Neural progenitor cell (in vitro differentiated cells): Measurements from ENCODE around the gene CUL5. TPM values are rescaled to one million over a fixed set of nuclear protein-coding genes. Genes with fewer than 3 reads are reported as not detected.

ENCODE experiments used
- DNase-seq: peaks from one replicate; pipeline ENCODE4 v3.0.0-alpha.2; 2016; ENCODE audit warnings: low spot score
- H2AFZ ChIP-seq: fragments of 200-600 bp; sonication (generic); replicated peaks from 2 replicates; pipeline ENCODE4 v1.6.1; 2016; ENCODE audit warnings: antibody characterized with exemption
- H3F3A ChIP-seq: fragments of 200-600 bp; sonication (generic); 2 replicates; pipeline ENCODE4 v1.6.1; 2016; ENCODE audit warnings: antibody characterized with exemption, low read depth
- H3K27ac ChIP-seq: fragments of 200-600 bp; sonication (generic); 2 replicates; pipeline ENCODE4 v1.5.1; 2016; ENCODE audit warnings: mild to moderate bottlenecking
- H3K27me3 ChIP-seq: fragments of 200-600 bp; sonication (generic); 2 replicates; pipeline ENCODE4 v1.6.1; 2016; ENCODE audit warnings: mild to moderate bottlenecking, moderate library complexity
- H3K36me3 ChIP-seq: fragments of 200-600 bp; sonication (generic); 2 replicates; pipeline ENCODE4 v1.5.1; 2016
- H3K4me1 ChIP-seq: fragments of 200-600 bp; sonication (generic); 2 replicates; pipeline ENCODE4 v1.6.1; 2016; ENCODE audit warnings: mixed run types
- H3K4me2 ChIP-seq: fragments of 200-600 bp; sonication (generic); 2 replicates; pipeline ENCODE4 v1.6.1; 2016
- H3K4me3 ChIP-seq: fragments of 200-600 bp; sonication (generic); 2 replicates; pipeline ENCODE4 v1.5.1; 2016
- H3K79me2 ChIP-seq: fragments of 200-600 bp; sonication (generic); 2 replicates; pipeline ENCODE4 v1.6.1; 2016; ENCODE audit warnings: low read depth
- H3K9ac ChIP-seq: fragments of 200-600 bp; sonication (generic); 2 replicates; pipeline ENCODE4 v1.6.1; 2016
- H3K9me3 ChIP-seq: fragments of 200-600 bp; sonication (generic); 2 replicates; pipeline ENCODE4 v1.5.1; 2016; ENCODE audit warnings: low read depth
- H4K20me1 ChIP-seq: fragments of 200-600 bp; sonication (generic); 2 replicates; pipeline ENCODE4 v1.6.1; 2016; ENCODE audit warnings: low read depth
- H3K27ac Mint-ChIP-seq: 3 replicates; pipeline ENCODE4 v1.8.0; 2021; ENCODE audit warnings: mixed read lengths
- H3K27me3 Mint-ChIP-seq: 2 replicates; pipeline ENCODE4 v1.8.0; 2022; ENCODE audit warnings: low read depth, mild to moderate bottlenecking, inconsistent platforms, moderate library complexity, mixed read lengths; ENCODE audit not compliant: insufficient read depth
- H3K36me3 Mint-ChIP-seq: 3 replicates; pipeline ENCODE4 v1.8.0; 2021; ENCODE audit warnings: mixed read lengths
- H3K4me1 Mint-ChIP-seq: 3 replicates; pipeline ENCODE4 v1.8.0; 2021; ENCODE audit warnings: mixed read lengths
- H3K4me3 Mint-ChIP-seq: 3 replicates; pipeline ENCODE4 v1.8.0; 2021; ENCODE audit warnings: mild to moderate bottlenecking, moderate library complexity, mixed read lengths
- H3K9me3 Mint-ChIP-seq: 3 replicates; pipeline ENCODE4 v1.8.0; 2020; ENCODE audit warnings: mixed read lengths
- CTCF ChIP-seq: fragments of 200-600 bp; sonication (generic); IDR thresholded peaks from 2 replicates; pipeline ENCODE4 v1.5.1; 2017; ENCODE audit warnings: antibody characterized with exemption, mild to moderate bottlenecking
- EZH2 ChIP-seq: fragments of 200-600 bp; sonication (generic); IDR thresholded peaks from 2 replicates; pipeline ENCODE4 v1.6.1; 2017; ENCODE audit warnings: antibody characterized with exemption, mild to moderate bottlenecking, moderate library complexity
- EZH2phosphoT487 ChIP-seq: fragments of 200-600 bp; sonication (generic); IDR thresholded peaks from 2 replicates; pipeline ENCODE4 v1.6.1; 2017; ENCODE audit warnings: antibody characterized with exemption
- total RNA-seq: library from RNA; depleted of rRNA; stranded (reverse); fragments of >200 nt; gene quantifications from 2 replicates; pipeline ENCODE4 v1.2.3, GENCODE V29; 2015; ENCODE audit warnings: low replicate concordance

The CUL5 gene
- total RNA-seq, 1 donor from 2014 or later, result 55.1 TPM

DNA sequence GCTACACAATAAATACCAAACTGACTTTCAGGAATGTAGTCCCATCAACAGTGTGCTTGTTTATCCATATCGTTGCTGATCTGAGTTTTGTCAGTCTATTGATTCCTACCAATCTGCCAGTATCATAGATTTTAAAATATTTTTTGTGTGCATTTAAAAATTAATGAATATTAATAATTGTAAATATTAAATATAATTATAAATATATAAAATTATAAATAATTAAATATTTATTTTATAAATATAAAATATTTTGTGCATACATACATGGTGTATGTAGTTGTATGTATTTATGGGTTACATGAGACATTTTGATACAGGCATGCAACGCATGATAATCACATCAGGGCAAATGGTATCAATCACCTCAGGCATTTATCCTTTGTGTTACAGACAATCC is 53.6 kb downstream of the CUL5 start:
- Histone ChIP-seq H2AFZ (no peak overlapping the region), H3K9ac (no peak overlapping the region), H3K27ac (no peak overlapping the region), H3F3A (peaks cover 6% of the 10 kb centered on the region), H3K36me3 (peaks cover 15% of the 10 kb centered on the region), H4K20me1 (no peaks in the 10 kb centered on the region), H3K4me3 (no peak overlapping the region), H3K79me2 (no peaks in the 10 kb centered on the region), H3K4me2 (no peak overlapping the region), H3K9me3 (no peaks in the 10 kb centered on the region), H3K4me1 (no peaks in the 10 kb centered on the region), H3K27me3 (no peaks in the 10 kb centered on the region)
- Mint-ChIP-seq H3K27me3 (no peaks in the 10 kb centered on the region), H3K36me3 (peaks cover 43% of the 10 kb centered on the region), H3K9me3 (peaks cover 2% of the 10 kb centered on the region), H3K4me3 (no peak overlapping the region), H3K4me1 (no peaks in the 10 kb centered on the region), H3K27ac (no peak overlapping the region)
- DNase-seq, result no peak
- TF ChIP-seq EZH2 (no peak), EZH2phosphoT487 (no peak), CTCF (no peak)

DNA sequence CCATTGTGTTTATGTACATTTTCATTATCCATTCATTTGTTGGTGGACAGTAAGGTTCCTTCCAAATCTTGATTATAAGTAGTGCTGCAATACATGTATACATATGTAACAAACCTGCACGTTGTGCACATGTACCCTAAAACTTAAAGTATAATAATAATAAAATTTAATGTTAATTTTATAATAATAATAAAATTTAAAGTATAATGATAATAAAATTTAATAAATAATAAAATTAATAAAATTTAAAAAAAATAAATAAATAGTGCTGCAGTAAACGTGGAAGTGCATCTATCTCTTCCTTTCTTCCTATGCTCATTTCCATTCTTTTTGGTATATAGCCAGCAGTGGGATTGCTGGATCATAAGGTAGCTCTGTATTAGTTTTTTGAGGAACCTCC is 54.7 kb downstream of the CUL5 start:
- H3K4me3 Mint-ChIP-seq, result no peak overlapping the region

GRCh38 chr11:108069947-108070346 is 61.2 kb downstream of the CUL5 start:
- Mint-ChIP-seq H3K27me3 (no peaks in the 10 kb centered on the region), H3K27ac (no peak overlapping the region), H3K36me3 (peaks cover 21% of the 10 kb centered on the region), H3K9me3 (no peaks in the 10 kb centered on the region), H3K4me1 (no peaks in the 10 kb centered on the region), H3K4me3 (no peak overlapping the region)
- no peaks in the 10 kb centered on the region for H3F3A ChIP-seq
- H2AFZ ChIP-seq, result no peak overlapping the region
- H3K36me3 ChIP-seq, result peaks cover 11% of the 10 kb centered on the region
- H4K20me1 ChIP-seq, result no peaks in the 10 kb centered on the region
- no peaks in the 10 kb centered on the region for H3K9me3 ChIP-seq
- no peaks in the 10 kb centered on the region for H3K79me2 ChIP-seq
- H3K27me3 ChIP-seq, result no peaks in the 10 kb centered on the region
- no peak overlapping the region for H3K27ac ChIP-seq
- no peak for TF ChIP-seq CTCF
- no peak overlapping the region for H3K9ac ChIP-seq
- H3K4me2 ChIP-seq, result no peak overlapping the region
- H3K4me3 ChIP-seq, result no peak overlapping the region
- no peaks in the 10 kb centered on the region for H3K4me1 ChIP-seq
- DNase-seq, result no peak

More for the DNA sequence above, 54.7 kb downstream of the CUL5 start:
- Mint-ChIP-seq H3K4me1 (no peaks in the 10 kb centered on the region), H3K27me3 (no peaks in the 10 kb centered on the region), H3K9me3 (peaks cover 2% of the 10 kb centered on the region), H3K27ac (no peak overlapping the region), H3K36me3 (peaks cover 38% of the 10 kb centered on the region)
- no peak for DNase-seq
- no peaks in the 10 kb centered on the region for H4K20me1 ChIP-seq
- H3K4me3 ChIP-seq, result no peak overlapping the region
- no peaks in the 10 kb centered on the region for H3K4me1 ChIP-seq
- peaks cover 6% of the 10 kb centered on the region for H3F3A ChIP-seq
- H2AFZ ChIP-seq, result no peak overlapping the region
- H3K79me2 ChIP-seq, result no peaks in the 10 kb centered on the region
- TF ChIP-seq CTCF, result no peak
- TF ChIP-seq EZH2, result no peak
- TF ChIP-seq EZH2phosphoT487, result no peak
- H3K9ac ChIP-seq, result no peak overlapping the region
- H3K9me3 ChIP-seq, result no peaks in the 10 kb centered on the region
- peaks cover 15% of the 10 kb centered on the region for H3K36me3 ChIP-seq
- no peak overlapping the region for H3K27ac ChIP-seq
- no peak overlapping the region for H3K4me2 ChIP-seq
- no peaks in the 10 kb centered on the region for H3K27me3 ChIP-seq

DNA sequence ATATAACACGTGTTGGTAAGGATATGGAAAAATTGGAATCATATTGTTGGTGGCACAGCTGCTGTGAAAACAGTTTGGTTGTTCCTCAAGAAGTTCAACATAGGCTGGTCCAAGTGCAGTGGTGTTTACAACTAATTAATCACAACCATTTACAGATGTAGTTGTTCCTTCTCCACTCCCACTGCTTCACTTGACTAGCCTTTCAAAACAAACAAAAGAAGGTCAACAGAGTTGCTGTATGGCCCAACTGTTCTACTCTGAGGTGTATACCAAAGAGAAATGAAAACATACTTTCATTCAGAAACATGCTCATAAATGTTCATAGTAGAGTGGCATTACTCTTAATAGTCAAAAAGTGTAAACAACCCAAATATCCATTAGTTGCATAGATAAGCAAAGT is 76.1 kb downstream of the CUL5 start:
- Histone ChIP-seq H3F3A (no peaks in the 10 kb centered on the region), H3K27me3 (no peaks in the 10 kb centered on the region), H3K9me3 (no peaks in the 10 kb centered on the region), H2AFZ (no peak overlapping the region), H3K9ac (no peak overlapping the region), H4K20me1 (peaks cover 6% of the 10 kb centered on the region), H3K4me3 (no peak overlapping the region), H3K4me1 (no peaks in the 10 kb centered on the region), H3K4me2 (no peak overlapping the region), H3K79me2 (no peaks in the 10 kb centered on the region), H3K36me3 (peaks cover 4% of the 10 kb centered on the region), H3K27ac (no peak overlapping the region)
- H3K36me3 Mint-ChIP-seq, result peaks cover 20% of the 10 kb centered on the region
- no peaks in the 10 kb centered on the region for H3K9me3 Mint-ChIP-seq
- no peak for TF ChIP-seq EZH2phosphoT487
- TF ChIP-seq CTCF, result no peak
- TF ChIP-seq EZH2, result no peak
- no peaks in the 10 kb centered on the region for H3K27me3 Mint-ChIP-seq
- no peaks in the 10 kb centered on the region for H3K4me1 Mint-ChIP-seq
- no peak for DNase-seq
- no peak overlapping the region for H3K27ac Mint-ChIP-seq
- H3K4me3 Mint-ChIP-seq, result no peak overlapping the region
